ENCODE data around the gene SLC27A5.
"Not testable (repeated sequence)": the region's sequence is repeated elsewhere in the genome, so short reads cannot be mapped to it uniquely, and the experiment has no call there.

Gene SLC27A5

DNA sequence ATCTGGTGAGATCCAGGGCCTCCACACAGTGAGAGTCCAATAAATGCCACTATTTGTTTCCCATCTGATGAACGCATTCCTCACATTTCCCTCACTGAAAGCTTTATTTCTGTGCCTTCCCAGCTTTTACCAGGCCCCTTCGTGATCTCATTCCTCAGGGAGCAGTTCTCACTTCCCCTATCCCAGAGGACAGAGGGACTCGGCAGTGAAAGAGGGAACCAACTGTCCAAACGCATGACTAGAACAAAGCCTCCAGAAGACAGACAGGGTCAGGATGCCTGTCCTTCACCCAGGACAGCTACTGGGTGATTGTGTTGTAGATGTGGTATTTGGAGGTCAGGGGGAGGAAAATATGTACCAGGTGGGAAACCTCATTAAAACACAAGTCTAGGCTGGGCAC lies 9.9 kb upstream of the SLC27A5 start:
- DNase-seq = no peak

GRCh38 chr19:58520257-58520599 lies 8.4 kb upstream of the SLC27A5 start:
- no peak for DNase-seq

DNA sequence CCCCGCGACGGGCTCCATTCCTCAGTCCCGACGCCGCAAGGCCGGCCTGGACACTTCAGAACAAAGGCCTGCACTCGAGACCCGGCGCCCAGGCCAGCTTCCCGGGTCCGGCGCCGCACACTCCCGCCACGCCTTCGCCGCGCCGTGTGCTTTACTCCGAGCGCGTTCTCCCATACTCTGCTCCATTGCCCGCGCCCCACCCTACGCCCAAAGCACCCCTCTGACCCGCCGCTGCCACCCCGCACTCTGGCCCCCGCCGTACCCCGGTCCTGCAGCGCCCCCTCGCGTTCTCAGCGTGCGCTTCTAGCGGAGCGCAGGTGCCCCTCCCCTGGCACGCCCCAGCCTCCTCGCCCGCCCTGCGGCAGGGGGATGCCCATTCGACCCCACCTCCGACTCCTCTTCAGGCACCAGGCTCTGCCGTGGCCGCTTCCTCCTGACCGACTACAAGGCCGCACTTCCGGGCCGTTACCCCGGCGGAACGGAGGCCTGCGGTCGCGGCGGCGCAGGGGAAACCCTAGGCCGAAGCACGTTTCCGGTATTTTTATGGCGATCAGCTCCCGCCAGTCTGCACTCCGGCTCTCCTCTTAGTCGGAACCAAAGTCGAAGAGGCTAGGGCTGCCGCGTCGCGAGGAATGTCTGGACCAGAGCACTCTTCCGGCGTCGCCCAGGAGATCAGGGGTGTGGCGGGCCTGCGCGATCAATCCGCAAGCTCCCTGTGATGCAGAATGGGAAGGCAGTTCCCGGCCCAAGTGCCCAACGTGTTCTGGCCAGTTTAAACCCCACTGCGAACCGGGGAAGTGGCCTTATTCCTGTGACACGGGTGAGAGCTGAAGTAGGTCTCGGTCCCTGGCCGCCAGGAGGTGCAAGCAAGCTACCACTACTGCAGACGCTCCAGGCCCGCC lies 7.8 kb upstream of the SLC27A5 start, which contains the start of gene ZBTB45:
Gene ZBTB45, minus strand, starts transcription at position 456 of the 902 bp plus-strand sequence. CDS start 2,137 bp downstream, outside the sequence.
- DNase-seq = peak; percentile 84 to 90

- DNase-seq = peak; percentile 29 to 41
These were observed 7.2 kb upstream of the SLC27A5 start for GRCh38 chr19:58519087-58519354.

- no peak for DNase-seq
These were observed 6.7 kb upstream of the SLC27A5 start for GRCh38 chr19:58518256-58519086.

DNA sequence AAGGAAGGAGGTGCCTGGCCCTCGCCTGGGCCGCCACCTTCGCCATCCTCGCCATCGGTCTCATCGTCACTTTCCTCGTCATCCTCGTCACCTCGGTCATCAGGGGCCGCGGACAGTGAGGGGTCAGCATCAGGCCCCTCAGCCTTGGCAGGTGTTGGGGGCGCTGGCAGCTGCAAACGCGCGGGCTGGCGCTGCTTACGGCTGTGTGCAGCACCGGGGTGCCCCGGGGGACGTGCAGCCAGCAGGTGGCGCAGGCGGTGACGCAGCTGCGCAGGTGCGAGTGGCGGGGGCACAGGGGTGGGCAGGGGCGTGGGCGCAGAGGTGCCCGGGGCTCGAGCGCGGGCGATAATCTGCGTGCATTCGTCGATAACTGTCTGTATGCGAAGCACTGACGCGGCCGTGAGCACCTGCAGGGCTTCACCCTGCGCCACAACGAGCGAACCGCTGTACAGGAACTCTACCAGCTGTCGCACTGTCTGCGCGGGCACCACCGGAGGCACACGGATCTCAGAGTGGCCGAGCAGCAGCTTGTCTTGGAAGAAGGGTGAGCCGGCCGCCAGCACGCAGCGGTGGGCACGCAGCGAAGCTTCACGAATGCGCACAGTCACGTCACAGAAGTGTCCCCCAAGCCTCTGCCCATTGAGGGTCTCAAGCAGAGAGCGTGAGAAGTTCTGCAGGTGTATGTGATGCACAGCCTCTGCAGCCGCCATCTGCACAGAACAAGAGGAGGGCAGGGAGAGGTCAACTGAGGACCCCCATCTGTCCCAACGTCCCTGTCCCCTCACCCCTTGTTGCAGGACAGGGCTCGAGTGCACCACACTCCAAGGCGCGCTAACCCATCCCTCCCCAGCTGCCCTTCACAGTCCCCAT lies 5.4 kb upstream of the SLC27A5 start:
- DNase-seq = no peak

DNA sequence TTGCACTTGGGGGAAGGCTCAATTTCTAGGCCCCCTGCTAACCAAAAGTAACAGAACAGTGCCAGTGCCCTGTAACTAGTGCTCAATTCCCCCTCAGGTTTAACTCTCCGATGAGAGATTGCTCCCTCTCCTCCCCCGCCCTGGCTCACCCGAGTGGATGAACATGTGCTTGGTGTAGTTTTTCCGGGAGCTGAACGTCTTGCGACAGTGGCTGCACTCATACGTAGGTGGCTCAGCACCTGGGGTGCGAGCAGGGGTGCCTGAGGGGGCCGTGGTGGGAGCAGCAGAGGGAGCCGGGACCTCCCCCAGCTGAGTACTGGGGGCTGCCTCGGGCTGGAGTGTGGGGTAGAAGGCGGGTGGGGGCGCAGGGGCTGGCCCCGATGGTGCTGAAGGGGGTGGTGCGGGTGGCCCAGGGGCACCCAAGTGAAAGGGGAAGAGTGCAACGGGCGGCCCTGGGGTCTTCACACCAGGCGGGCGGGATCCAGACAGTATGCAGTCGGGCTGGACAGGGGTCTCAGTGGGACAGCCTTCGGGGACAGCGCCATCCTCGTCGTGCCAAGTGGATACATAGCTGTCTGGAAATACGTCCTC lies 4.5 kb upstream of the SLC27A5 start:
- DNase-seq = no peak

DNA sequence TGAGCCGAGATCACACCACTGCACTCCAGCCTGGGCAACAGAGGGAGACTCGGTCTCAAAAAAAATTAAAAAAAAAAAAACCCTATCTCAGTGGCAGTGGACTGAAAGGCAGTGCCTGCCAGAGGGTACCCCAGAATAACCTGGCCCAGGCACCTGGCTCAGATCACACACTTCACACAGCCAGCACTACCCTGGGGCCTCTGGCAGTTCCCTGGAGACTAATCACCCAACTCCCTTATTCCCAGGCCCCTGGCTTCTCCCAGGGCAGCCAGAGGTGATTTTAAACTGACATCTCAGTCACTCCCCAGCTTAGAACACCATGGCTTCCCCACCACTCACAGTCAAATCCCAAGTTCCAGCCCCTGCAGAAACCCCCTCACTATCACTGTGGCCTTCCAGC lies 3.5 kb upstream of the SLC27A5 start:
- DNase-seq = no peak

- no peak for DNase-seq
These were observed 2.8 kb upstream of the SLC27A5 start for GRCh38 chr19:58514564-58515022.

DNA sequence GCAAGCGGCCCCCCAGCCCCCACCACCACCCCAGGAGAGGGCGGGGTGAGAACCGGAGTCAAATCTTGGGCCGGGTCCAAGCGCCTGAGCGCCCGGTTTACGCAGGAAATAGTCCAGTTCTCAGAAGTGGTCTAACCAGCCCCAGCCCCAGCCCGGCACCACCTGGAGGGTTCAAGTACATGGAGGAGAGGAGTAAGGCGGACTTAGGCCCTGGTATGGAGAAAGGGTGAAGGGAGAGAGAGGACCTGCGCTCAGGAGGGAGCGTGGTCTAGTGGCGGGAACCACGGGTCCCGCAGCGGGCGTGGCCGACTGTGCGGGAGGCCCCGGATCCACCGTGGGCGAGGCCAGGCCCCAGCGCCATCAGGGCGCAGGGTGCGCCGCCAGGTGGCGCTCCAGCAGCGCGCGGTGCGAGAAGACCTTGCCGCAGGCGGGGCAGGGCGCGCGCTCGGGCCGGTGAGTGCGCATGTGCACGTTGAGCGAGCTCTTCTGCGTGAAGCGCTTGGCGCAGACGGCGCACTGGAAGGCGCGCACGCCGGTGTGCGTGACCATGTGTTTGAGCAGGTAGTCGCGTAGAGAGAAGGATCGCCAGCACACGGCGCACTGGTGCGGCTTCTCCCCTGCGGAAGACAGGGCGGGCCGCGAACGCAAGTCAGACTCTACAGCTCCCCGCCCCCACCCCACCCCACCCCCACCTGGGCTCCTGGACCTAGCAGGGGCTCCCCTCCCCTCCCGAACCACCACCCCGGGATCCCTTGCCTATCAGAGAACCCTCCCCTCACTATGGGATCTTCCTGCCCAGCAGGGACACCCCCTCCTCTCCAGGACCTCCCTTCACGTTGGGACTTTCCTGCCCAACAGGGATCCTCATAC lies 2.1 kb upstream of the SLC27A5 start:
- peak; percentile 91 to 97 for DNase-seq

DNA sequence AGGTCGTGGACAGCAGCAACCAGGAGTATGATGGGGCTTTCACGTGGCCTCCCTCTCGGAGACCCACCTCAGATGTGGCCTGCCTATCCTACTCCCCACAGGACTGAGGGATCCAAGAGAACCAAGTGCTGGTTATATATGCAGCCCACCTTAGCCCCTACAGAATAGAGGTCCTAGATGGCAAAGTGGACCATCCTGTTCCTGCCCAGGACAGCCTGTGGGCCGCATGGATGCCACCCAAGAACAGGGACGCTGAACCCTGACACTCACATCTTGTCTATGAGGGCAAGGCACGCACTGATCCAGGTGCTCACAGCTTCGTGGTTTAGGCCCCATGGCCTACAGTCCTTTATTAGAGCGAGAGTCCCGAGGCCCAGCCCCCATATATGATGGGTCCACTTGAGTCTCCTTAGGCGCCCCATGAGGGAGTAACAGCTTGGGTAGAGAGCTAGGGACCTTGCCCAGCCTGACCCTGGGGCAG lies 1.5 kb upstream of the SLC27A5 start:
- DNase-seq = no peak

GRCh38 chr19:58510084-58510862 lies 1.5 kb downstream of the SLC27A5 start:
- DNase-seq = no peak

GRCh38 chr19:58509731-58510083 lies 2.1 kb downstream of the SLC27A5 start:
- no peak for DNase-seq

DNA sequence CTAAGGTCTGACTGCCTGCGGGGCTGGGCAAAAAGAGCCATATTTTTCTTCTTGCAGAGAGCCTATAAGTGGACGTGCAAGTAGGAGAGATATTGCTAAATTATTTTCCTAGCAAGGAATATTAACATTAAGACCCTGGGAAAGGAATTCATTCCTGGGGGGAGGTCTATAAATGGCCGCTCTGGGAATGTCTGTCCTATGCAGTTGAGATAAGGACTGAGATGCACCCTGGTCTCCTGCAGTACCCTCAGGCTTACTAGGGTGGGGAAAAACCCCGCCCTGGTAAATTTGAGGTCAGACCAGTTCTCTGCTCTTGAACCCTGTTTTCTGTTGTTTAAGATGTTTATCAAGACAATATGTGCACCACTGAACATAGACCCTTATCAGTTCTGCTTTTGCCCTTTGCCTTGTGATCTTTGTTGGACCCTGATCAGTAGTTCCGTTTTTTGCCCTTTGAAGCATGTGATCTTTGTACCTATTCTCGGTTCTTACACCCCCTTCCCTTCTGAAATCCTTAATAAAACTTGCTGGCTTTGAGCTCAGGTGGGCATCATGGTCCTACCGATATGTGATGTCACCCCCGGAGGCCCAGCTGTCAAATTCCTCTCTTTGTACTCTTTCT lies 4.1 kb downstream of the SLC27A5 start:
- not testable (repeated sequence) for DNase-seq

DNA sequence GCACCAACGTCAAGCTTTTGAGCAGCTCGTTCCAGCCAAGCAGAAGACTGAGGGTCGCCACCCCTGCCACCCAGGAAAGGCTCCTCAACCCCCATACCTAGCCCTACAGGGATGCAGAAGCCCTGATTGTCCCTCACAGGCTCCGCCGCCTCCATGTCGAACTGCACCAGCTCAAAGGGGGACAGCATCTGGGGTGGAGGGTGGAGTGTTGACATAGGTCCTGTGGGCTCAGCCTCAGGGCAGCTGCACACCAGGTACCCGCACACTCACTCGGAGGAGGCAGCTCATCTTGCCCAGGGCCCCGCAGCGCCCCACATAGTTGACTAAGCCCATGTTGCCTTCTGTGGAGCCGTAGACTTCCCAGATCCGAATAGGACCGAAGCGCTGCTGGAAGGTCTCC lies 11.6 kb downstream of the SLC27A5 start:
- no peak for DNase-seq

- DNase-seq = peak; percentile 96 to 98
These were observed 12.5 kb downstream of the SLC27A5 start for GRCh38 chr19:58499021-58499927.

- no peak for DNase-seq
These were observed 13.3 kb downstream of the SLC27A5 start for GRCh38 chr19:58498316-58499020.

DNA sequence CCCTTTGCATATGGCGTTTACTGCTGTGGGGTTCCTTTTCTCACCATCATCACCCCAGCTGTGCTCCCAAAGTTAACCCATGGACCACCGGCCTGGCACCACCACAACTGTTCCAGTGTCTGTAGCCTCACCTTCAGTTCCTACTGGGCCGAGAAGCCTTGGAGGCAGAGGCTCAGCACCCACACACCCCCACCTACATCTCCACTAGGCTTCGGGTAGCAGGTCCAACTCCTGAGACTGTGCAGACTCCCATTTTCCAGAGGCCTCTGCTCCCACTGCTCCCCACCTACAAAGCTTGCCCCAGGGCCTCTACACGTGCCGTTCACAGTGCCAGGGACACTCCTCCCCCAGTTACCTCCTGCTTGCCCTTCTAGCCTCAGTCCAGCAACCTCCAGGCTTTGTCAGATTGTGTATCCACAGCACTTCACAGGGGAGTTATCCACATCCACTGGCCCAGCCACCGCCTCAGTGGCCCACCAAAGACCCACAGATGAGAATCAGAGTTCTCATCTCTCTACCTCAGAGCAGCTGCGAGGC lies 14.1 kb downstream of the SLC27A5 start:
- no peak for DNase-seq

Measured in stimulated activated CD4-positive, alpha-beta T cell treated with anti-CD3 and anti-CD28 coated beads, Interleukin-4, amount 100 ng/mL, for 4 hours (primary cell).